Body of pancreas (tissue), 4 donors: ENCODE data around the gene NEGR1. TPM values are rescaled to one million over a fixed set of nuclear protein-coding genes. Genes with fewer than 3 reads are reported as not detected.

ENCODE experiments used
- ATAC-seq: fragments of 150-250 bp; one replicate; pipeline ENCODE4 v1.9.1; 2016
- DNase-seq, 4 donors: peaks; one replicate each; pipeline ENCODE4 v3.0.0-alpha.2; 2019
- H3K27ac ChIP-seq, 4 donors: fragments of 200-600 bp; sonication (generic); 1 replicate in 3 of 4; 2 replicates in 1 of 4; pipeline versions ENCODE4 v1.5.1 to v1.6.1; 2016 to 2019; ENCODE audit warnings: mild to moderate bottlenecking in 1 of 4, mixed read lengths in 1 of 4, moderate library complexity in 1 of 4
- H3K27me3 ChIP-seq, 2 donors: fragments of 200-600 bp; sonication (generic); one replicate each; pipeline ENCODE4 v1.6.0; 2016; ENCODE audit warnings: mild to moderate bottlenecking in 1 of 2
- H3K36me3 ChIP-seq, 2 donors: fragments of 200-600 bp; sonication (generic); replicated peaks in 1 of 2; 2 replicates each; pipeline ENCODE4 v1.5.1; 2016; ENCODE audit warnings: low read depth in 2 of 2; ENCODE audit not compliant: insufficient read depth in 1 of 2
- H3K4me1 ChIP-seq: fragments of 200-600 bp; sonication (generic); one replicate; pipeline ENCODE4 v1.6.0; 2016
- H3K4me3 ChIP-seq, 2 donors: fragments of 200-600 bp; sonication (generic); 1 replicate in 1 of 2; 2 replicates in 1 of 2; pipeline ENCODE4 v1.5.1; 2016 to 2019
- H3K9me3 ChIP-seq, 3 donors: fragments of 200-600 bp; sonication (generic); 1 replicate in 2 of 3; 2 replicates in 1 of 3; pipeline ENCODE4 v1.5.1; 2016
- CTCF ChIP-seq, 7 experiments: fragments of 450-650 bp in 4 of 7; fragments of 200-600 bp in 3 of 7; sonication (generic) in 3 of 7; IDR thresholded peaks; one replicate each; pipeline ENCODE4 v1.5.1; 2016 to 2019; ENCODE audit warnings: antibody characterized with exemption in 7 of 7
- POLR2A ChIP-seq, 3 donors: fragments of 450-650 bp; IDR thresholded peaks; one replicate each; pipeline ENCODE4 v1.6.1; 2016; ENCODE audit warnings: antibody characterized with exemption in 3 of 3, mild to moderate bottlenecking in 2 of 3
- WGBS, 2 donors: methylation state at CpG; one replicate each; pipeline ENCODE4 v1.1.5; 2017; 5-methylcytosine and 5-hydroxymethylcytosine counted together
- intact Hi-C: fragments of 100-400 bp; cut with DNase I; formaldehyde crosslinking; loops from one replicate; pipeline ENCODE4 v1.15.1; 2023
- total RNA-seq, 2 donors: library from RNA; depleted of rRNA; stranded (reverse); fragments of >200 nt; gene quantifications; one replicate each; pipeline ENCODE4 v1.1.0, GENCODE V29; 2016

NEGR1 gene
- total RNA-seq, 2 donors from 2014 or later = 6.3 to 9.6 TPM

- Histone ChIP-seq H3K27me3 (no peaks in the 10 kb centered on the region), H3K4me1 (no peaks in the 10 kb centered on the region), H3K36me3 (no peaks in the 10 kb centered on the region), H3K4me3 (no peak overlapping the region), H3K27ac (no peak overlapping the region), H3K9me3 (no peaks in the 10 kb centered on the region)
- ATAC-seq (no peak), DNase-seq (no peak)
- intact Hi-C loops = no loop called here
- TF ChIP-seq CTCF (IDR thresholded peaks at IDR 0.05) (no peak), POLR2A (IDR thresholded peaks at IDR 0.05) (no peak)
Observed at GRCh38 chr1:71693581-71693980, 588.8 kb downstream of the NEGR1 start.

GRCh38 chr1:71689635-71690034, 592.7 kb downstream of the NEGR1 start:
- no peaks in the 10 kb centered on the region for H3K9me3 ChIP-seq
- no peaks in the 10 kb centered on the region for H3K36me3 ChIP-seq
- no peaks in the 10 kb centered on the region for H3K4me1 ChIP-seq
- H3K4me3 ChIP-seq = no peak overlapping the region
- ATAC-seq = no peak
- 57 to 64% methylated on average over 2 of the region's 2 CpGs for WGBS, 2 donors
- DNase-seq = no peak
- intact Hi-C loops = no loop called here
- TF ChIP-seq CTCF (IDR thresholded peaks at IDR 0.05) (no peak), POLR2A (IDR thresholded peaks at IDR 0.05) (no peak)
- no peaks in the 10 kb centered on the region for H3K27me3 ChIP-seq
- no peak overlapping the region for H3K27ac ChIP-seq

- 56 to 59% methylated on average over 3 of the region's 3 CpGs for WGBS, 2 donors
- ATAC-seq = no peak
- TF ChIP-seq POLR2A (IDR thresholded peaks at IDR 0.05) (no peak), CTCF (IDR thresholded peaks at IDR 0.05) (no peak)
- Histone ChIP-seq H3K4me3 (no peak overlapping the region), H3K36me3 (no peaks in the 10 kb centered on the region), H3K9me3 (no peaks in the 10 kb centered on the region), H3K27me3 (no peaks in the 10 kb centered on the region), H3K27ac (no peak overlapping the region), H3K4me1 (no peaks in the 10 kb centered on the region)
- no peak for DNase-seq
- intact Hi-C loops = no loop called here
Observed at GRCh38 chr1:71687376-71687775, 595.0 kb downstream of the NEGR1 start.

GRCh38 chr1:71676979-71677925, 605.1 kb downstream of the NEGR1 start:
- H3K9me3 ChIP-seq = no peaks in the 10 kb centered on the region
- intact Hi-C loops = no loop called here
- H3K27me3 ChIP-seq = no peaks in the 10 kb centered on the region
- 35 to 36% methylated on average over 7 of the region's 7 CpGs for WGBS, 2 donors
- ATAC-seq (no peak), DNase-seq (no peak)
- TF ChIP-seq POLR2A (IDR thresholded peaks at IDR 0.05) (no peak), CTCF (IDR thresholded peaks at IDR 0.05) (no peak)
- no peaks in the 10 kb centered on the region for H3K4me1 ChIP-seq
- no peak overlapping the region for H3K27ac ChIP-seq
- no peak overlapping the region for H3K4me3 ChIP-seq
- H3K36me3 ChIP-seq = no peaks in the 10 kb centered on the region

- Histone ChIP-seq H3K9me3 (no peaks in the 10 kb centered on the region), H3K27ac (no peak overlapping the region), H3K4me1 (peaks cover 6% of the 10 kb centered on the region), H3K27me3 (no peaks in the 10 kb centered on the region), H3K4me3 (no peak overlapping the region), H3K36me3 (no peaks in the 10 kb centered on the region)
- intact Hi-C loops = no loop called here
- WGBS, 2 donors = 40 to 41% methylated on average over 3 of the region's 3 CpGs
- DNase-seq (no peak), ATAC-seq (no peak)
- TF ChIP-seq POLR2A (IDR thresholded peaks at IDR 0.05) (no peak), CTCF (IDR thresholded peaks at IDR 0.05) (no peak)
Observed at GRCh38 chr1:71668065-71668464, 614.3 kb downstream of the NEGR1 start.
